Activated CD8-positive, alpha-beta memory T cell treated with anti-CD3 and anti-CD28 coated beads, Interleukin-2, amount 50 U/mL, for 48 hours (primary cell): ENCODE measurements around the gene ABCB11.
"Not testable (repeated sequence)": the region's sequence is repeated elsewhere in the genome, so short reads cannot be mapped to it uniquely, and the experiment has no call there.

Experiments used
- DNase-seq: peaks from one replicate; pipeline ENCODE4 v3.0.0-alpha.2; 2020

Gene ABCB11

GRCh38 chr2:168926621-168927386 is 104.3 kb downstream of the ABCB11 start:
- DNase-seq = no peak

DNA sequence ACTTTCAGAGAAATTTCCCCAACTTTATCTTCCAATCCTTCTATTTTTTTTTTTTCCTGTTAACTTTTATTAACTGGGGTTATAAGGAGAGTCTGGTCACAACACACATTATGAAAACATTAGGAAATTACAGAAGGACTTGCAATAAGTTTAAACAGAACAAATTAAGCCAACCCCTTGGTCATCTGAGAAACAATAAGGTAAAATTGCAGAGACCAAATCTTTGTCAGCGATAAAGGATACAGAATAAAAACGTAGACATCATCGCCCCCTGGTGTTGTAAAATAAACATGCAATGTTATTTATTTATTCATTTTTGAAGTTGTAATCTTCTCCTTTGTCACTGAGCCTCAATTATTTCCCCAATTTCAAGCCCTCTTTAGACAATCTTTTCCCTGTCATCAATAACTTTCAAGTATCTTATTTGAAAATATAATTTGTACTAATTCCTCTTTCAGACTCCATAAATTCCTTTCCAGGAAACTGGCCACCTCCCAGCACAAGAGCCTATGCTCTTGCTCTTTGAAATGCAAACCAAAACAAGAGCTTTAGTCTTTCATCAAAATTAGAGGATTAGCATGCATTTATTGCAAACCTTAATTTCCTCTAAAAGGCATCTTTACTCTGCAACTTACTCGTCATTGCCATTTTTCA is 110.5 kb downstream of the ABCB11 start:
- DNase-seq = no peak

GRCh38 chr2:168916331-168916675 is 114.8 kb downstream of the ABCB11 start:
- no peak for DNase-seq

GRCh38 chr2:168915441-168916330 is 115.4 kb downstream of the ABCB11 start:
- no peak for DNase-seq

DNA sequence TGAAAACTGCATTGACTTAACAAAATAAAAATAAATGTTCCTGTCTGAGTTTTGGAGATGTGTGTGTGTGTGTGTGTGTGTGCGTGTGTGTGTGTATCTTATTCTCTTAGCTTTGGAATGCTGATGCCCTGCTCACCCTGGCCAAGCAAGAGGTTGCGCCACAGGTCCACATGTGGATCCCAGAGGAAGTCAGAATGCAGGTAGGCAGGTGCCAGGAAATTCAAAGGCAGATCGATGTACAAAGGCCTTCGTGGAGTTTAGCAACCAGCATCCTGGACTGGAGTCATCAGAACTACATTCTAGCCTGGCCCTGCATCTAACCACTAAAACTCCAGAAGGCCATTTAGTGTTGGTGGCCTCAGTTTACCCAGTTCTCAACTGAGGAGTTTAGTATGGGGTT is 117.6 kb downstream of the ABCB11 start:
- DNase-seq = no peak

DNA sequence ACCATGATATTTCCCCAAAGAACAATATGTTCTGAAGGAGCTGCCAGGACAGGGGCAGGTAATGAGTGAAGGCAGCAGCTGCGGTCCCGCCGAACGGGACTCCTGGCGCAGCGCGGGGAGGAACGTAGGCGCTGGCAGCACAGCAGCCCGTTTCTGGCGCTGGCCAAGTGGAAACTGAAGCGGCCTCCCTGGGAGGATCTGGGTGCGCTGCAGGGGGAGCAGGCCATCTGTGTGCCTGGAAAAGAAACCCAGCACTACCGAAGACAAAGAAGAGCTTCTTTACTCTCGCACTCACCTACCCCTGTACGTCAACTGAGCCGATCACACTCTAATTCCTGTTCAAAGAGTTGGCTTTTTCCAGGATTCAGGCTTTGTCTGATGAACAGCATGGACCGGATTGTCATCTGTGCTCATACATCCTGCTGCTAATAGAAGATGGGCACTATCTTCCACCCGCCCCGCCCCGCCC is 118.2 kb downstream of the ABCB11 start:
- DNase-seq = no peak

DNA sequence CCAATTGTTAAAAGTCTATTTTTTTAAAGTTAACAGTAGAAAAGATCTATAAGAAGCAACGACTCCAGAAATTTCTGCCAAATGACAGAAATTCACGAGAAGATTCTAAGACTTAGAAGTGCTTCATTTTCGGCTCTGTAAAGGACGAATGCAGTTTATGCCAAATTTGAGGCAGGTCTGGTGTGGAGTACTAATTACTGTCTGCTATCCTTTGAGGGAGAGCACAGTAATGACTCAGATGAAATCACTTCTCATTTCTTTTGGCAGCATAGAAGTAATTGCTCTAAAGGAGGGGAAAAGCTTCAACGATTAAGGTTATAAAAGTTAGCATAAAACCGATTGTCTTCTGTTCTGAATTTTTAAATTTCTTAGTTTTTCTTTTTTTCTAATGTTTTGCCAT is 118.7 kb downstream of the ABCB11 start:
- no peak for DNase-seq

DNA sequence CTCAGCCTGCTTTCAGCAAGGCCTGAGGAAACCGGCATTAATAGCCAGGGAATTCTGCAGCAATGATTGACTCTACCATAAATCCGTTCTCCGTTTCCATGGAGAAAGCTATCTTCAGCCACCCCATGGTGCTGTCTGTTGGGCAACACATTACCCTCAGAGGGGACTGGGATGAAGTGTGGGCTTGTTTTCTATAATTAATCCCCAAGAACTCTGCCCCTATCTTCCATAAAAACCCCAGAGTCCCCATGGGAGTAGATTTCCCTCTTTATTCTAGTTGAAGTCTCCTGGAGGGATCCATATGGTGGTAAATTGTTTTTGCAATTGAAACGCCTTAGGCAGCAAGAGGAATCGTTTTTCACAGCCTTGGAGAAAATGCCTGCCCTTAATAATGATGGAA is 120.8 kb downstream of the ABCB11 start:
- DNase-seq = no peak

DNA sequence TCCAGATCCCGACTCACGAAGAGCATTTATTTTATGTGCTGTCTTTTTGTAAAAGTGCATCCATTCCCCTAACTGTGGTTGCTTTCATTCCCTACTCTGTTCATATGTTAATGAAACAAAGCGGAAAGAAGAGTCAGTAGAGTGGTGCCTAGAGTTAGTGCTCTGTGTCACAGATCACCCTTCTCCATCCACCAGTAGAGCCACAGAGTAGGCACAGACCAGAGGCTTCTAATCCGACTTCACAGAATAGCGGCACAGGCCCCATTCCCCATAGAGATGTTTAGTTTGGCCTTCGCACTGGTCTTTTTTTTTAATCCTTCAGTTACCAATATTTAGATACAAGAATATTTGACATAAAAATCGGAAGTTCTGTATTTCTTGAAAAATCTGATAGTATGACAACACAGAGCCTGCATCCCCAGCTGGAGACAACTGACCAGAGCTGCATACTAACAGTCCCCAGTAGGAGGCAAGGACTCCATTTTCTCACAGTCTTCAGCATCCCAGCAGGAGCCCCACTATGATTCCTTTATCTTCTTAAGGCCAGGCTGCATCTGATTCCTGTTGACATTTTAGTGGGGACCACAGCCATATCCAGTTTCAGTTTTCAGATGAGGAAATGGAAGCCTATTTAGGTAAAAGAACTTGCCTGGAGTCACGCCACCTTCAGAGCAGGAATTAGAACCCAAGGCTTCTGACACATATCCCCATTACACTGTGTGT is 123.0 kb downstream of the ABCB11 start:
- no peak for DNase-seq

- DNase-seq = no peak
Measured at GRCh38 chr2:168904358-168904757, 126.8 kb downstream of the ABCB11 start.

GRCh38 chr2:168903888-168904287 is 127.2 kb downstream of the ABCB11 start:
- DNase-seq = no peak

DNA sequence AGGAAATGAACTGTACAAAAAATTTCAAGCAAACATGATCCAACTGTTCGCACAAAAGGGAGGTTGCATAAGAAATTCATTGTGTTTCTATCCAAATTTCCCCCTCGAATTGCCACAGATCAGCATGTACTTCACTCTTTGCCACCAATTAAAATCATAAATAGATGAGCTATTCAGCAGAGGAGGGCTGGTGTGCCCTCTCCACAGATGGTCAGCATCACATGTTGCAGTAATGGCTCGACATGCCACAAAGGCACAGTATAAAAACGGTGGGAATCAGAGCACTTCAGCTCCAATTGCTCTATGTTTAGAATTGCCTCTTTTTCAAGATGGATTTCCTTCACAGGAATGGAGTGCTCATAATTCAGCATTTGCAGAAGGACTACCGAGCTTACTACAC is 130.1 kb downstream of the ABCB11 start, which contains the start of gene G6PC2:
Gene G6PC2, plus strand, starts transcription at position 289 of the 400 bp plus-strand sequence. Its CDS starts 41 bp downstream, at position 330.
- DNase-seq = no peak

GRCh38 chr2:168897449-168897848 is 133.7 kb downstream of the ABCB11 start:
- no peak for DNase-seq

- DNase-seq = no peak
Measured at GRCh38 chr2:168896783-168897182, 134.3 kb downstream of the ABCB11 start.

GRCh38 chr2:168895771-168896170 is 135.4 kb downstream of the ABCB11 start:
- no peak for DNase-seq

- no peak for DNase-seq
Measured at GRCh38 chr2:168894720-168895119, 136.4 kb downstream of the ABCB11 start.

GRCh38 chr2:168894101-168894500 is 137.0 kb downstream of the ABCB11 start:
- no peak for DNase-seq

DNA sequence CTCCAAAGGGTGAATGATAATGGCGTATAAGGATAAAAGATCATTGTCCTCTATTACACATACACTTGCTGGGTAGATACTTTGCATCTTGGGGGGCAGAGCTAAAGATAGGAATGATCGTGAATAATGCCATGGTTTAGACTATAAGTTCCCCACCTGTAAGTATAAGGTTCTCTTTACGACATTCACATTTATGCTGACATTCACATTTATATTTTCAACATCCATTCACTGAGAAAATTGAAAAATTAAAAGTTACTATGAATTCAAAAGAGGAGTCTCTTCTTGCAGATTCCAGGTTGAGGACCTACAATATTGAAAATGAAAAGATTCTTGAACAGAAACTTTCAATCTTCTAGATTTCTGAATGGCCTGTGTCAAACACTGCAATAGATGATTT is 138.8 kb downstream of the ABCB11 start:
- no peak for DNase-seq

GRCh38 chr2:168890006-168890782 is 140.9 kb downstream of the ABCB11 start, which contains the start of gene SPC25:
Gene SPC25, minus strand, starts transcription at chr2:168890430. Its CDS starts 911 bp downstream, at chr2:168889519.
- DNase-seq = peak; percentile 89

- no peak for DNase-seq
Measured at GRCh38 chr2:168889635-168890005, 141.5 kb downstream of the ABCB11 start.

DNA sequence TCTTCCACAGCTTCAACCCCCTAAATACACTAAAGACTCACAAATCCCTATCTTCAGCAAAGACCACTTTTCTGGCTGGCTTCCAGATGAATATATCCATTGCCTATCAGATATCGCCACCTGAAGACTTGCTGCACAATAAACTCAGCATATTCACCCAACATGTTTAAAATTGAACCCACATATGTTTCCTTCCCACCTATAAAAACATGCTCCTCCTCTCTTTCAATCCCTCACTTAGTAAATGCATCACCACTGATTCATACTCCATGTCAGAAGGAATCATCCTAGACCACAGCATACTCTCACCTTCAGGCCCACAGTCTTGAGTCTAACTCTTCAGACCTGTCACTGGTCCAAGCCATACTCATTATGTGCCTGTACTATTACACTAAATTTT is 146.1 kb downstream of the ABCB11 start:
- no peak for DNase-seq

DNA sequence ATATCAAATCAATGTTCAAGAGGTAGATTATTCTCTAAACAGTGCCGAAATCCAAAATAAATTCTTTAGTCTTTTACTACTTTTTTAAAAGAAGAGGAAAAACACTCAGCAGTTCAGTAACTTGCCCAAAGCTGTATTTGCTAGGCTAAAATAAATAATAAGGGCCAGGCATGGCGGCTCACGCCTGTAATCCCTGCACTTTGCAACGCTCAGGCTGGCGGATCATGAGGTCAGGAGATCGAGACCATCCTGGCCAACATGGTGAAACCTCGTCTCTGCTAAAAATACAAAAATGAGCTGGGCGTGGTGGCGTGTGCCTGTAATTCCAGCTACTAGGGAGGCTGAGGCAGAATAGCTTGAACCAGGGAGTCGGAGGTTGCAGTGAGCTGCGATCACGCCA is 149.0 kb downstream of the ABCB11 start:
- not testable (repeated sequence) for DNase-seq
